HFF-Myc (cell line): Measurements from ENCODE around the gene CCDC3.

ENCODE experiments used
- DNase-seq: peaks from one replicate; pipeline ENCODE4 v3.0.0-alpha.2; 2011; ENCODE audit warnings: low read depth; ENCODE audit errors: extremely low read depth
- H3K4me3 ChIP-seq: replicated peaks from 2 replicates; pipeline ENCODE4 v1.5.1; 2011; ENCODE audit warnings: low read depth, mild to moderate bottlenecking, control low read depth, low read length
- TF ChIP-seq, protein P1 (sequence below): IDR thresholded peaks from 2 replicates; pipeline ENCODE4 v1.5.1; 2012; ENCODE audit warnings: mild to moderate bottlenecking, low read depth, low read length, control low read depth; ENCODE audit errors: missing control alignments

The CCDC3 gene

DNA sequence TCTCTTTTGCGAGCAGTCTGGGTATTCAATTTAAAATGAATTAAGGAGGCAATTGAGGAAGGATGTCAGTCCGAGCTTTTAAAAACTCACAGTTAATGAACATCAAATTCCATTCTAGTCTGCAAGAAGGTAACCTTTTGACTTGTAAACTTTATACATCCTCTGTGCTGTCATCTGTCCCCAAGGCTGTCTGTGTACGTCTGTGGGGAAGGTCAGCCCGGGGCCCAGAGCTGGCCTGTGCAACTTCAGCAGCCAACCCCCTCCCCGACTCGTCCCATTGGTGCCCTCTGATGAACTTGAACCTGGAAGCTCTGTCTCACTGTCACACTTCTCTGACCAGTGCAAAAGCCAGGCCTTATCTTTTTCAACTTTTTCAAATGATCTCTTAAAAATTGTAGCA is 80.3 kb downstream of the CCDC3 start:
- TF ChIP-seq, protein P1, sequence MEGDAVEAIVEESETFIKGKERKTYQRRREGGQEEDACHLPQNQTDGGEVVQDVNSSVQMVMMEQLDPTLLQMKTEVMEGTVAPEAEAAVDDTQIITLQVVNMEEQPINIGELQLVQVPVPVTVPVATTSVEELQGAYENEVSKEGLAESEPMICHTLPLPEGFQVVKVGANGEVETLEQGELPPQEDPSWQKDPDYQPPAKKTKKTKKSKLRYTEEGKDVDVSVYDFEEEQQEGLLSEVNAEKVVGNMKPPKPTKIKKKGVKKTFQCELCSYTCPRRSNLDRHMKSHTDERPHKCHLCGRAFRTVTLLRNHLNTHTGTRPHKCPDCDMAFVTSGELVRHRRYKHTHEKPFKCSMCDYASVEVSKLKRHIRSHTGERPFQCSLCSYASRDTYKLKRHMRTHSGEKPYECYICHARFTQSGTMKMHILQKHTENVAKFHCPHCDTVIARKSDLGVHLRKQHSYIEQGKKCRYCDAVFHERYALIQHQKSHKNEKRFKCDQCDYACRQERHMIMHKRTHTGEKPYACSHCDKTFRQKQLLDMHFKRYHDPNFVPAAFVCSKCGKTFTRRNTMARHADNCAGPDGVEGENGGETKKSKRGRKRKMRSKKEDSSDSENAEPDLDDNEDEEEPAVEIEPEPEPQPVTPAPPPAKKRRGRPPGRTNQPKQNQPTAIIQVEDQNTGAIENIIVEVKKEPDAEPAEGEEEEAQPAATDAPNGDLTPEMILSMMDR: no peak
- no peak overlapping the region for H3K4me3 ChIP-seq
- no peak for DNase-seq

DNA sequence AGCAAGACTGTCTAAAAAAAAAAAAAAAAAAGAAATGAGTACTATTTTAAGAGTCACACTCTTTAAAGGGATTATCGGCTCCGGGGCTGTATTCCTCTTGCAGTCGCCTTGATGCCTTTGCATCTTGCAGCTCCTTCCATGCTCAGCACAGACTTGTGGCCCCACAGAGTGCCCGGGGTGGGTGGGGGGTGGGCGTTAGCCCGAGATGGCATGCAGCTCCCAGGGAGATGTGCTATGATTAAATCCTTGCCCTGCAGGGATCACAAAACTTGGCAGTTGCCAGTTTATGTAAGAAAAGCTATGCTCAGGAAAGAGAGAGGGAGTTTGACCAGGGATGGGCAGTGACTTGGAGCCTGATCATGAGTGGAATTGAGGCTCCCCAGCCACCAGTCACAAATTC is 81.9 kb downstream of the CCDC3 start:
- DNase-seq: no peak
- TF ChIP-seq, protein P1: no peak
- no peak overlapping the region for H3K4me3 ChIP-seq

- no peak for DNase-seq
- no peak overlapping the region for H3K4me3 ChIP-seq
These were observed 84.9 kb downstream of the CCDC3 start for GRCh38 chr10:12916587-12916986.

DNA sequence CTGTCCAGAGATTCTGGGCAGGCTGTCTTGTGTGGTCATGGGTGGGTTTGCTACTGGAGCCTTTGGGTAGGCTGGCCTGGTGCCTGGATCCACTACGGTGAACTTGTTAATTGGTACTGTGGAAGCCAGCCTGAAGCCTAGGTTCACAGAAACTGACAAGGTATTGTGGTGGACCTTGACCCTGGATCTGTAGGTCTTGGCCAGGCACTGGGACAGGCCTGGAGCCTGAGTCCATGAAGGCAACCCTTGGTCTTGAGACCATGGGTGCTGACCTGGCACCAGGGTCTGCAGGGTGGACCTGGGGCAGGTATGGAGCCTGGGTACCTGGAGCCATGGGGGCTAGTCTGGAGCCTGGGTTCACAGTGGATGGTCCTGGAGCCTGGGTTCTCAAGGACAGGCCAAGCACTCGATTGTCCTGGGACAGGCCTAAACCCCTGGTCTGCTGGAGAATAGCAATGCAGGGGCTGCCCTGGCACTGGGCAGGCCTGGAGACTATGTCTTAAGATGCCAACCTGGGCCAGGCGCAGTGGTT is 85.8 kb downstream of the CCDC3 start:
- no peak for DNase-seq
- H3K4me3 ChIP-seq: no peak overlapping the region
- TF ChIP-seq, protein P1: no peak

More at GRCh38 chr10:12916587-12916986, 84.9 kb downstream of the CCDC3 start:
- TF ChIP-seq, protein P1: no peak

- DNase-seq: no peak
- no peak overlapping the region for H3K4me3 ChIP-seq
- TF ChIP-seq, protein P1: no peak
These were observed 87.4 kb downstream of the CCDC3 start for GRCh38 chr10:12914111-12914510.

GRCh38 chr10:12911795-12912194 is 89.7 kb downstream of the CCDC3 start:
- DNase-seq: no peak
- TF ChIP-seq, protein P1: no peak

DNA sequence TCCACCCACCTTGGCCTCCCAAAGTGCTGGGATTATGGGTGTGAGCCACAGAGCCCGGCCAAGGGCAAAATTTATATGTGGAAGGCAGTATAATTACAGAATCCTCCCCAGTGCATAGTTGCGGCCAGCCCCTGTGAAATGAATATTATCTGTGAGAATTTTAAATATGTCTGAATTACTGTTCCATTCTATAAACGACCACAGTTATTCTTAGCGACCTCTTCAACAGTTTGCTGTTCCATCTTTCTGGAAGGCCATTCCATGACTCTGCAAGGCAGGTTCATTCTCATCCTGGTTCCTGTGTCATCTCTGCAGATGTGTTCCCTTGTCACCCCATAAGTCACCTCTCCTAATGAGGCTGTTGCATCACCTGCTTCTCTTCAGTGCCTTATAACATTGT is 90.7 kb downstream of the CCDC3 start:
- TF ChIP-seq, protein P1: no peak
- no peak overlapping the region for H3K4me3 ChIP-seq
- DNase-seq: no peak

More at GRCh38 chr10:12911795-12912194, 89.7 kb downstream of the CCDC3 start:
- no peak overlapping the region for H3K4me3 ChIP-seq
